Neuron (in vitro differentiated cells): ENCODE results near the gene KLC3.
"Not testable (repeated sequence)": the region's sequence is repeated elsewhere in the genome, so short reads cannot be mapped to it uniquely, and the experiment has no call there.

ENCODE experiments used
- H2AFZ ChIP-seq: one replicate; pipeline ENCODE4 v1.6.1; 2013; ENCODE audit warnings: low read depth, mild to moderate bottlenecking, inconsistent platforms, low read length, moderate library complexity
- H3K27me3 ChIP-seq: one replicate; pipeline ENCODE4 v1.6.1; 2013; ENCODE audit warnings: low read length; ENCODE audit not compliant: insufficient read depth
- H3K36me3 ChIP-seq: one replicate; pipeline ENCODE4 v1.6.1; 2013; ENCODE audit warnings: low read length; ENCODE audit not compliant: insufficient read depth
- H3K4me1 ChIP-seq: one replicate; pipeline ENCODE4 v1.6.1; 2013; ENCODE audit warnings: low read length; ENCODE audit not compliant: insufficient read depth
- H3K4me3 ChIP-seq: 2 replicates; pipeline ENCODE4 v1.5.1; 2013; ENCODE audit warnings: mild to moderate bottlenecking, low read length, moderate library complexity
- H3K9me3 ChIP-seq: one replicate; pipeline ENCODE4 v1.6.1; 2013; ENCODE audit warnings: low read length

Gene KLC3

DNA sequence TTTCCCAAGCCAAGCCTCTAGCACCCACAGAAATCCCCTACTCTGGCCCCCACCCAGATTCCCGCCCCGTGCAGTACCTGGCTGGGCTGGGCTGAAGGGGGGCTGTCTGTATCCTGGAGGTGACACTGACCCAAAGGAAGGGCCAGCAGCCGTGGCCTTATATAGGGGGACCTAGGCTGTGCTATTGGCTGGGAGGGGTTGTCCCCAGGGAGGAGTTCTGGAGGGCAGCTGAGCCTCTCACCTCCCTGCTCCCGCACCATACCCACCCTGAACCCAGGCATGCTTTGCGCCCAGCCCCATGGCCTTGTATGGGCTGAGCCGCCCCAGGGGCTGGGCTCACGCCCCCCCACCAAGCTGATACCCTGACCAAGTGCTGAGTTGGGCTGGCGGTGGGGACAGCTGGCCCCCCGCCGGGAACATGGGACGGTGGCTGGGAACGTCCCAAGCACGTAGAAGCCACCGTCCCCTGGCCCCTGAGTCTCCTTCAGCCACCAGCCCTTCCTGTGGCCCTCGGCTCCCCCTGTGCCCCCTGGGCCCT is 17.7 kb upstream of the KLC3 start, which contains the start of gene CKM:
Gene CKM (minus strand): TSS at position 132 of the 538 bp plus-strand sequence. CDS start 3,162 bp downstream, outside the sequence.
- no peaks in the 10 kb centered on the region for H3K36me3 ChIP-seq
- H3K9me3 ChIP-seq = no peaks in the 10 kb centered on the region
- peaks cover 15% of the 10 kb centered on the region for H3K4me1 ChIP-seq
- H3K4me3 ChIP-seq = no peak within 1 kb of the TSS
- H2AFZ ChIP-seq = peak within 1 kb of the TSS; percentile 10
- H3K27me3 ChIP-seq = peaks cover 27% of the 10 kb centered on the region

GRCh38 chr19:45323671-45324081 is 16.9 kb upstream of the KLC3 start:
- Histone ChIP-seq H2AFZ (peak overlapping the region; percentile 10), H3K36me3 (no peaks in the 10 kb centered on the region), H3K27me3 (peaks cover 27% of the 10 kb centered on the region), H3K4me3 (no peak overlapping the region), H3K9me3 (no peaks in the 10 kb centered on the region), H3K4me1 (peaks cover 15% of the 10 kb centered on the region)

- H3K4me3 ChIP-seq = no peak overlapping the region
- H3K9me3 ChIP-seq = no peaks in the 10 kb centered on the region
- H3K36me3 ChIP-seq = no peaks in the 10 kb centered on the region
- no peak overlapping the region for H2AFZ ChIP-seq
- H3K27me3 ChIP-seq = peaks cover 27% of the 10 kb centered on the region
- H3K4me1 ChIP-seq = peaks cover 15% of the 10 kb centered on the region
These were observed 16.1 kb upstream of the KLC3 start for GRCh38 chr19:45324349-45324907.

- Histone ChIP-seq H3K4me1 (peaks cover 8% of the 10 kb centered on the region), H3K4me3 (no peak overlapping the region), H3K36me3 (no peaks in the 10 kb centered on the region), H3K27me3 (peaks cover 19% of the 10 kb centered on the region), H3K9me3 (no peaks in the 10 kb centered on the region), H2AFZ (no peak overlapping the region)
These were observed 13.0 kb upstream of the KLC3 start for GRCh38 chr19:45327404-45328143.

- Histone ChIP-seq H2AFZ (no peak overlapping the region), H3K36me3 (no peaks in the 10 kb centered on the region), H3K4me1 (no peaks in the 10 kb centered on the region), H3K4me3 (no peak overlapping the region), H3K9me3 (no peaks in the 10 kb centered on the region), H3K27me3 (no peaks in the 10 kb centered on the region)
These were observed 9.1 kb upstream of the KLC3 start for GRCh38 chr19:45331411-45331810.

- Histone ChIP-seq H3K27me3 (no peaks in the 10 kb centered on the region), H3K4me3 (no peak overlapping the region), H2AFZ (no peak overlapping the region), H3K4me1 (no peaks in the 10 kb centered on the region), H3K9me3 (no peaks in the 10 kb centered on the region), H3K36me3 (no peaks in the 10 kb centered on the region)
These were observed 6.8 kb upstream of the KLC3 start for GRCh38 chr19:45333609-45334303.

DNA sequence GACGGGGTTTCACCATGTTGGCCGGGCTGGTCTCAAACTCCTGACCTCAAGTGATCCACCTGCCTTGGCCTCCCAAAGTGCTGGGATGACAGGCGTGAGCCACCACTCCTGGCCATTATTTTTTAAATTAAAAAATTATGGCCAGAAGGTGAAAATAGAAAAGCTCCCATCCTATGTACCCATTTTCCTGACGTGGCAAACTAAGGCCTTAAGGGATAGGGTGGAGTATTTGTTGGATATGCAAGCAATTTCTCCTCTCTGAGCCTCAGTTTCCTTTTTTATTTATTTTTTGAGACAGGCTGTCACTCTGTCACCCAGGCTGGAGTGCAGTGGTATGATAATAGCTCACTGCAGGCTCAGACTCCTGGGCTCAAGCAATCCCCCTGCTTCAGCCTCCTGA is 5.7 kb upstream of the KLC3 start:
- not testable (repeated sequence) for H3K27me3 ChIP-seq, H3K9me3 ChIP-seq, H3K4me3 ChIP-seq, H3K4me1 ChIP-seq, H2AFZ ChIP-seq, H3K36me3 ChIP-seq

DNA sequence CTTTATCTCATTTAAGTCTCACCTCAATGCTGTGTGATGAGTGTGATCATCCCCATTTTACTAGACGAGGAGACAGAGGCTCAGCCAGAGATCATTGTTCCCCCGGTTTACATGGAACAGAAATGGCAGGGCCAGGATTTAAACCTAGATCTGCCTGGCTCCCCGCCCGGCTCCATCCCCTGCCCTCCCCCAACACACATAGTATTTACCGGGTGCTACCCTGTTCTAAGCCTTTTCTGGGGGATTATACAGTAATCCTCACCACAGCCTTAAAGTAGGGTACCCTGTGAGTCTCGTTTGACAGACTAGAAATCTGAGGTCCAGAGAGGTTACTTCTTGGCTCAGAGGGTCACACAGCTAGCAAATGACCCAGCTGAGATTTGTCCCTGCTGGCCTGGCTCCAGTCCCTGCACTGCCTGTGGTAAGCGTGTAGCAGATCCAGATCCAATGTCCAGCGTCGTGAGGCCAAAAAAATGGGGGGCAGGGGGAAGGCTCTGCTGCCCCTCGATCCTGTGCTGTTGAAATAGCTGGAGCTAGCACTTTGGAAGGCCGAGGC is 3.8 kb upstream of the KLC3 start:
- H3K4me1 ChIP-seq = no peaks in the 10 kb centered on the region
- H3K27me3 ChIP-seq = peaks cover 17% of the 10 kb centered on the region
- H3K9me3 ChIP-seq = no peaks in the 10 kb centered on the region
- no peak overlapping the region for H3K4me3 ChIP-seq
- H2AFZ ChIP-seq = no peak overlapping the region
- no peaks in the 10 kb centered on the region for H3K36me3 ChIP-seq

DNA sequence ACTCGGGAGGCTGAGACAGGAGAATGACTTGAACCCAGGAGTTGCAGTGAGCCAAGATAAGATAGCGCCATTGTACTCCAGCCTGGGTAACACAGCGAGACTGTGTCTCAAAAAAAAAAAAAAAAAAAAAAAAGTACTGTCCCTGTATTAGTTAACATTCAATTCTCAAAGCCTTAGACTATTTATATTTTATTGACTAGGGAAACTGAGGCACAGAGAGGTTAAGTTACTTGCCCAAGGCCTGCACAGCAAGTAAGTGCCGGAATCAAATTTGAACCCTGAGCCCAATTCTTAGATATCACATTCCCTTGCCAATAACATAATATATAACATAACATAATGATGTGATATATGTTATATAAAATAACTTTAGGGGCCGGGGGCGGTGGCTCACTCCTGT is 921 bp upstream of the KLC3 start:
- no peak overlapping the region for H3K4me3 ChIP-seq
- H3K27me3 ChIP-seq = peaks cover 26% of the 10 kb centered on the region
- no peaks in the 10 kb centered on the region for H3K36me3 ChIP-seq
- H2AFZ ChIP-seq = no peak overlapping the region
- H3K4me1 ChIP-seq = no peaks in the 10 kb centered on the region
- H3K9me3 ChIP-seq = peaks cover 2% of the 10 kb centered on the region

- H2AFZ ChIP-seq = no peak overlapping the region
- peaks cover 32% of the 10 kb centered on the region for H3K27me3 ChIP-seq
- no peaks in the 10 kb centered on the region for H3K36me3 ChIP-seq
- H3K4me1 ChIP-seq = no peaks in the 10 kb centered on the region
- peaks cover 2% of the 10 kb centered on the region for H3K9me3 ChIP-seq
- no peak overlapping the region for H3K4me3 ChIP-seq
These were observed 426 bp downstream of the KLC3 start for GRCh38 chr19:45340899-45341453.

GRCh38 chr19:45342911-45343310 is 2.4 kb downstream of the KLC3 start:
- Histone ChIP-seq H3K4me1 (no peaks in the 10 kb centered on the region), H3K36me3 (no peaks in the 10 kb centered on the region), H2AFZ (no peak overlapping the region), H3K4me3 (no peak overlapping the region), H3K9me3 (peaks cover 2% of the 10 kb centered on the region), H3K27me3 (peaks cover 32% of the 10 kb centered on the region)

- no peak overlapping the region for H3K4me3 ChIP-seq
- H3K36me3 ChIP-seq = peaks cover 2% of the 10 kb centered on the region
- no peaks in the 10 kb centered on the region for H3K4me1 ChIP-seq
- peaks cover 2% of the 10 kb centered on the region for H3K9me3 ChIP-seq
- H2AFZ ChIP-seq = no peak overlapping the region
- H3K27me3 ChIP-seq = peaks cover 32% of the 10 kb centered on the region
These were observed 4.3 kb downstream of the KLC3 start for GRCh38 chr19:45344621-45345505.
